ENCODE measurements around the gene MON1B. TPM values are rescaled to one million over a fixed set of nuclear protein-coding genes. Genes with fewer than 3 reads are reported as not detected.
"Not testable (repeated sequence)": the region's sequence is repeated elsewhere in the genome, so short reads cannot be mapped to it uniquely, and the experiment has no call there.

The MON1B gene
- 66.2 and 70.1 TPM in 2 replicates for total RNA-seq

DNA sequence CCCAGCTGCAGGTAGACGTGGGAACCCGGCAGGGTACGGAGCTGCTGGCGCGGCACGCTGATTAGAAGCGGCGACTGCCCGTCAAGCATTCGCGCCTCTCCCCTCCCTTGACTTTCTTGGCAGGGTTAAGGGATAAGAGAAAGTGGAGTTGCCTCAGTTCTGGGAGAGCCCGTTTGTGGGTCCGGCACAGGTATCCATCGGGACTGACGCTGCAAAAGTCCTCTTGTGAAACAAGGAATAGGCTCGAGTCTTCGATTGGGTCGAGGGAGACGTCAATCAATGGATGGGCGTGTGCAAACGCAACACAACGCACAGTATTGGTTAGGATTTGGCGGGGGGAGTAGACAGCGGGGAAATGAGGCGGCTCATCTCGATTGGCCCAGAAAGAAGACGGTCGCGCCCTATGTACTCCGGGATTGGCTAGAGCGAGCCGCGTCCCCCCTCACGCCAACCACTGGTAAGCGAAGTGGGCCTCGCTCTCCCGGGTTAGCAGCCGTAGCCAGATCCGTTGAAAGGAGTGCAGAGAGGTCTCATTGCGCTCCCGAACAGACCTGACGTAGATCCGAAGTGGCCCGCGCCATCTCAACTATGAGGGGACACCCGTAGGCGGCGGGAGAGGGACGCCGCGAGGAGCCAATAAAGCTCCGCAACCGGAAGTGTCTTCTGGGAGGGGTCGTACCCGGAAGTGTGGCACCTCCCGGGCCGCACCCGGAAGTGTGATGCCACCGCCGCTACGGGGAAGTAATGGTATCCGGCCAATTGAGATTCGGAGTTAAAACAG is at the start of gene MON1B:
Gene MON1B (plus strand): TSS at position 713 of the 781 bp plus-strand sequence. CDS start 296 bp downstream, outside the sequence.
- Mint-ChIP-seq H3K4me1 (ENCODE audit: low read depth) (peaks cover 39% of the 10 kb centered on the region), H3K27ac (peak within 1 kb of the TSS; percentile 100), H3K27me3 (ENCODE audit: insufficient read depth) (peaks cover 4% of the 10 kb centered on the region), H3K9me3 (no peaks in the 10 kb centered on the region), H3K36me3 (ENCODE audit: low read depth) (peaks cover 41% of the 10 kb centered on the region), H3K4me3 (peak within 1 kb of the TSS; percentile 97)
- DNase-seq (ENCODE audit: low spot score) = peak; percentile 93
- intact Hi-C loops (cut with micrococcal nuclease) = loop anchor here (1.0 to 2.0 kb wide), 10 partner anchors 22 to 1757 kb away; partner anchors contain the start of genes ADAT1, CFDP1, GABARAPL2 and KARS1

- DNase-seq (ENCODE audit: low spot score) = no peak
- peaks cover 4% of the 10 kb centered on the region for H3K9me3 Mint-ChIP-seq
- H3K27me3 Mint-ChIP-seq (ENCODE audit: insufficient read depth) = peaks cover 2% of the 10 kb centered on the region
- H3K4me1 Mint-ChIP-seq (ENCODE audit: low read depth) = no peaks in the 10 kb centered on the region
- no peaks in the 10 kb centered on the region for H3K36me3 Mint-ChIP-seq (ENCODE audit: low read depth)
- intact Hi-C loops (cut with micrococcal nuclease) = no loop called here
- no peak overlapping the region for H3K4me3 Mint-ChIP-seq
- H3K27ac Mint-ChIP-seq = no peak overlapping the region
These were observed 47.6 kb upstream of the MON1B start for GRCh38 chr16:77143364-77143763.

DNA sequence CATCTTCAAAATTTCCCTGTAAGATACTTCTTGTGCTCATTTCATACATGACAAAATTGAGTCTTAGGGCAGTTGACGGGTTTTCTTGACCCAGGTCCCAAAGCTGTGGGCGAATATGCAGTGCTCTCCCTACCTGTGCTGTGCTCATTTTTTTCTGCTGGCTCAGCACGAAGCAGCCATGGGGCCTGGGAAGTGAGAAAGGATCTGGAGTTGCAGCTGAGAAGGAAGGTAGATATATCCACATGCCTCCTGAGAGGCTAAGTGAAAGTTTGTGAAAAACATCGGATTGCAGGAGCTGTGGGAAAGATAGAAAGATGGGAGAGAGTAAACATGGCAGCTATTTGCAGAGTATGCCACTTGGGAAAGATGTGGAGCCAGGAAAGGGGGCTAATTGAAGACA is 42.9 kb upstream of the MON1B start:
- intact Hi-C loops (cut with micrococcal nuclease) = no loop called here
- Mint-ChIP-seq H3K27me3 (ENCODE audit: insufficient read depth) (peaks cover 2% of the 10 kb centered on the region), H3K27ac (no peak overlapping the region), H3K36me3 (ENCODE audit: low read depth) (no peaks in the 10 kb centered on the region), H3K4me3 (no peak overlapping the region), H3K9me3 (peaks cover 4% of the 10 kb centered on the region), H3K4me1 (ENCODE audit: low read depth) (no peaks in the 10 kb centered on the region)
- no peak for DNase-seq (ENCODE audit: low spot score)

DNA sequence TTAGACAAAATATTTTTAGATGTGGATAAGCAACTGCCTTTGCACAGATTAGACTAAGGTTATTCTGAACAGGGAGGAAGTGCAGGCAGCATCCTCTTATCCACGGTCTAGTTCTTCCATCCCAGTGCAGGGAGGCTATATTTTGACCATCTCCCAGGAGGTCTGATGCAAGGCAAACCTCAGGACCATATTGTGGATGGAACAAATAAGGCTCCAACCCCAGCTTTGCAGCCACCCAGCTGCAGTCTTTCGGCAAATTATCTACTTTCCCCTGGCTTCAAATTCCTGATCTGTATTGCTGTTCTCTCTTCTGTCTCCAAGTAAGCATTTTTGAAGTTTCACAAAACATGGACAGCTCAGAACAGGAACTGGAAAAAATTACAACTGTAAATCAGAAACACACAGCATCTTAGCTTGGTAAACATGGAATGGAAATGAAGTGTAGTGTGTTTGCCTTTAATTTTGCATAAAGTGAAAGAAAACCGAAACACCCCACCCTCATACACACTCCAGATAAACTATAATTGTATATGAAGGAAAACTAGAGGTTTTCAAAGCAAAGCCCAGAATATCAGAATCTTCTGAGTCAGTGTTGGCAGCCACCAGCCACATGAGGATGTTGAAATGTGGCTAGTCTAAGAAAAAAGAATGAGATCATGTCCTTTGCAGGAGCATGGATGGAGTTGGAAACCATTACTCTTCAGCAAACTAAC is 33.5 kb upstream of the MON1B start:
- no peak overlapping the region for H3K27ac Mint-ChIP-seq
- H3K36me3 Mint-ChIP-seq (ENCODE audit: low read depth) = no peaks in the 10 kb centered on the region
- no peak overlapping the region for H3K4me3 Mint-ChIP-seq
- H3K4me1 Mint-ChIP-seq (ENCODE audit: low read depth) = no peaks in the 10 kb centered on the region
- no peaks in the 10 kb centered on the region for H3K9me3 Mint-ChIP-seq
- H3K27me3 Mint-ChIP-seq (ENCODE audit: insufficient read depth) = peaks cover 6% of the 10 kb centered on the region
- no peak for DNase-seq (ENCODE audit: low spot score)
- intact Hi-C loops (cut with micrococcal nuclease) = no loop called here

- no peaks in the 10 kb centered on the region for H3K36me3 Mint-ChIP-seq (ENCODE audit: low read depth)
- no peaks in the 10 kb centered on the region for H3K4me1 Mint-ChIP-seq (ENCODE audit: low read depth)
- no peak for DNase-seq (ENCODE audit: low spot score)
- H3K9me3 Mint-ChIP-seq = no peaks in the 10 kb centered on the region
- no peak overlapping the region for H3K4me3 Mint-ChIP-seq
- intact Hi-C loops (cut with micrococcal nuclease) = no loop called here
- H3K27ac Mint-ChIP-seq = no peak overlapping the region
- peaks cover 6% of the 10 kb centered on the region for H3K27me3 Mint-ChIP-seq (ENCODE audit: insufficient read depth)
These were observed 32.7 kb upstream of the MON1B start for GRCh38 chr16:77158293-77158692.

DNA sequence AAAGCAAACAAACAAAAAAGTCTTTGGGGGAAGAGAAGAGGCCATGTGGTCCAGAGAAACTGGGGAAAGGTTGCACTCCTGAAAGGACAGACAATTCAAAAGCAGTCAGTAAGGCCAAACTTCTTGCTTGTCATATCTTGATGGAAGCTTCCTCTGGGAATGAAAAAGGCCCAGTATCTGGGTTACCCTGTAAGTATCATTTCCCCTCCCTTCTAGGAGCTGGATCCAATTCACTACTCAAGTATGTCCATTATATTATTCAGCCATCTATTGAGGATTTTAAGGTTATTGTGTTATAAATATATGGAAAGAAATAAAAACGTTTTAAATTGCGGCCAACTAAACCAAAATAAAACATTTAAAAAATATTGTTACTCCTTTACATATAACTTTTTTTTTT is 26.0 kb upstream of the MON1B start:
- Mint-ChIP-seq H3K4me3 (no peak overlapping the region), H3K27ac (no peak overlapping the region), H3K9me3 (no peaks in the 10 kb centered on the region), H3K27me3 (ENCODE audit: insufficient read depth) (peaks cover 6% of the 10 kb centered on the region), H3K4me1 (ENCODE audit: low read depth) (no peaks in the 10 kb centered on the region), H3K36me3 (ENCODE audit: low read depth) (no peaks in the 10 kb centered on the region)
- no peak for DNase-seq (ENCODE audit: low spot score)
- intact Hi-C loops (cut with micrococcal nuclease) = no loop called here

GRCh38 chr16:77165536-77166236 is 25.3 kb upstream of the MON1B start:
- DNase-seq (ENCODE audit: low spot score); H3K9me3 Mint-ChIP-seq; H3K27ac Mint-ChIP-seq; H3K36me3 Mint-ChIP-seq (ENCODE audit: low read depth); H3K4me1 Mint-ChIP-seq (ENCODE audit: low read depth); intact Hi-C loops (cut with micrococcal nuclease); H3K4me3 Mint-ChIP-seq; H3K27me3 Mint-ChIP-seq (ENCODE audit: insufficient read depth): not testable (repeated sequence)

GRCh38 chr16:77166726-77167125 is 24.3 kb upstream of the MON1B start:
- intact Hi-C loops (cut with micrococcal nuclease) = no loop called here
- Mint-ChIP-seq H3K27me3 (ENCODE audit: insufficient read depth) (peaks cover 2% of the 10 kb centered on the region), H3K36me3 (ENCODE audit: low read depth) (no peaks in the 10 kb centered on the region), H3K27ac (no peak overlapping the region), H3K9me3 (no peaks in the 10 kb centered on the region), H3K4me1 (ENCODE audit: low read depth) (no peaks in the 10 kb centered on the region), H3K4me3 (no peak overlapping the region)
- no peak for DNase-seq (ENCODE audit: low spot score)

- H3K4me1 Mint-ChIP-seq (ENCODE audit: low read depth) = no peaks in the 10 kb centered on the region
- H3K27me3 Mint-ChIP-seq (ENCODE audit: insufficient read depth) = peaks cover 5% of the 10 kb centered on the region
- DNase-seq (ENCODE audit: low spot score) = no peak
- H3K9me3 Mint-ChIP-seq = no peaks in the 10 kb centered on the region
- no peaks in the 10 kb centered on the region for H3K36me3 Mint-ChIP-seq (ENCODE audit: low read depth)
- H3K27ac Mint-ChIP-seq = no peak overlapping the region
- intact Hi-C loops (cut with micrococcal nuclease) = no loop called here
- H3K4me3 Mint-ChIP-seq = no peak overlapping the region
These were observed 22.1 kb upstream of the MON1B start for GRCh38 chr16:77168901-77169300.

- no peaks in the 10 kb centered on the region for H3K4me1 Mint-ChIP-seq (ENCODE audit: low read depth)
- H3K4me3 Mint-ChIP-seq = no peak overlapping the region
- H3K27ac Mint-ChIP-seq = no peak overlapping the region
- no peaks in the 10 kb centered on the region for H3K36me3 Mint-ChIP-seq (ENCODE audit: low read depth)
- H3K27me3 Mint-ChIP-seq (ENCODE audit: insufficient read depth) = peaks cover 10% of the 10 kb centered on the region
- no peaks in the 10 kb centered on the region for H3K9me3 Mint-ChIP-seq
- DNase-seq (ENCODE audit: low spot score) = no peak
- intact Hi-C loops (cut with micrococcal nuclease) = no loop called here
These were observed 21.2 kb upstream of the MON1B start for GRCh38 chr16:77169650-77170236.

GRCh38 chr16:77170805-77171204 is 20.2 kb upstream of the MON1B start:
- H3K4me3 Mint-ChIP-seq = no peak overlapping the region
- no peaks in the 10 kb centered on the region for H3K4me1 Mint-ChIP-seq (ENCODE audit: low read depth)
- DNase-seq (ENCODE audit: low spot score) = no peak
- H3K27me3 Mint-ChIP-seq (ENCODE audit: insufficient read depth) = peaks cover 10% of the 10 kb centered on the region
- intact Hi-C loops (cut with micrococcal nuclease) = loop anchor here (1.0 kb wide), 1 partner anchor 1382 kb away; no protein-coding TSS in a partner anchor
- H3K36me3 Mint-ChIP-seq (ENCODE audit: low read depth) = no peaks in the 10 kb centered on the region
- H3K9me3 Mint-ChIP-seq = no peaks in the 10 kb centered on the region
- no peak overlapping the region for H3K27ac Mint-ChIP-seq

- Mint-ChIP-seq H3K9me3 (no peaks in the 10 kb centered on the region), H3K27ac (no peak overlapping the region), H3K27me3 (ENCODE audit: insufficient read depth) (peaks cover 11% of the 10 kb centered on the region), H3K36me3 (ENCODE audit: low read depth) (no peaks in the 10 kb centered on the region), H3K4me3 (no peak overlapping the region), H3K4me1 (ENCODE audit: low read depth) (no peaks in the 10 kb centered on the region)
- DNase-seq (ENCODE audit: low spot score) = no peak
- intact Hi-C loops (cut with micrococcal nuclease) = loop anchor here (1.0 kb wide), 1 partner anchor 1383 kb away; no protein-coding TSS in a partner anchor
These were observed 19.0 kb upstream of the MON1B start for GRCh38 chr16:77171745-77172635.
